BJ (cell line): ENCODE data around the gene MINAR1. TPM values are rescaled to one million over a fixed set of nuclear protein-coding genes. Genes with fewer than 3 reads are reported as not detected.

ENCODE experiments used
- CTCF ChIA-PET: fragments of 350-600 bp; formaldehyde crosslinking; extraction: SDS; loops from one replicate; lab custom pipeline; 2021; ENCODE audit warnings: antibody characterized with exemption, inconsistent platforms; lab: Yijun Ruan, JAX
- POLR2A ChIA-PET: fragments of 300-600 bp; sonication (Branson Sonifier 250); formaldehyde crosslinking; extraction: SDS; loops from one replicate; lab custom pipeline; 2021; ENCODE audit warnings: antibody characterized with exemption; lab: Charles Lee
- DNase-seq: peaks from one replicate; pipeline ENCODE4 v3.0.0-alpha.2; 2011; ENCODE audit warnings: low read depth
- H3K27me3 ChIP-seq: 2 replicates; pipeline ENCODE4 v1.6.0; 2011; ENCODE audit warnings: low read length; ENCODE audit not compliant: control insufficient read depth, insufficient read depth
- H3K36me3 ChIP-seq: 2 replicates; pipeline ENCODE4 v1.5.1; 2011; ENCODE audit warnings: low read length; ENCODE audit not compliant: control insufficient read depth, insufficient read depth
- H3K4me3 ChIP-seq: 2 replicates; pipeline ENCODE4 v1.5.1; 2011; ENCODE audit warnings: low read depth, mild to moderate bottlenecking, control low read depth, low read length
- polyA plus RNA-seq: library from polyadenylated mRNA; depleted of rRNA; stranded (reverse); fragments of >200 nt; gene quantifications from 2 replicates; pipeline ENCODE4 v1.2.3, GENCODE V29; 2011; rRNA removed
- TF ChIP-seq, protein P1 (sequence below): IDR thresholded peaks from 2 replicates; pipeline ENCODE4 v1.5.1; 2011; ENCODE audit warnings: low read depth, mild to moderate bottlenecking, control low read depth, inconsistent platforms, low read length, moderate library complexity; ENCODE audit not compliant: insufficient read depth

MINAR1 gene
- polyA plus RNA-seq, 1 experiment: 0.37 TPM

DNA sequence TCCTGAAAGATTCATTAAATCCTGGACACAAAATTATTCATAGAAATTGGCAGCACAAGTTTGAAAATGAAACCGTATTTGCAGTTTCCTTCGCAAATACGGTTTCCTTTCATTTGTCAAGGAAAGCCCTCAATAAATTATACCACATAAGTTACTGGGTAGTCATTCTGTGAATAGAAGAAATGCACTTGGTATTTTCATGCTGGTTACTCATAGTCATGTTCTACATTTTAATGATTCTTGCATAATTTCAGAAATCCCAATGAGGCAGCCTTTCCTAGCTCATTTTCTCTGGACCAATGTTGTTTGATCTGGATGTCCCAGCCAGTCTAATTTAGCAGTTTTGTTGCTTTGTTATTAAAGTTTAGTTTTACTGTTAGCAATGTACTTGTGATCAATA is 43.2 kb downstream of the MINAR1 start:
- CTCF ChIA-PET: no interaction called here
- H3K36me3 ChIP-seq: no peaks in the 10 kb centered on the region
- TF ChIP-seq, protein P1, sequence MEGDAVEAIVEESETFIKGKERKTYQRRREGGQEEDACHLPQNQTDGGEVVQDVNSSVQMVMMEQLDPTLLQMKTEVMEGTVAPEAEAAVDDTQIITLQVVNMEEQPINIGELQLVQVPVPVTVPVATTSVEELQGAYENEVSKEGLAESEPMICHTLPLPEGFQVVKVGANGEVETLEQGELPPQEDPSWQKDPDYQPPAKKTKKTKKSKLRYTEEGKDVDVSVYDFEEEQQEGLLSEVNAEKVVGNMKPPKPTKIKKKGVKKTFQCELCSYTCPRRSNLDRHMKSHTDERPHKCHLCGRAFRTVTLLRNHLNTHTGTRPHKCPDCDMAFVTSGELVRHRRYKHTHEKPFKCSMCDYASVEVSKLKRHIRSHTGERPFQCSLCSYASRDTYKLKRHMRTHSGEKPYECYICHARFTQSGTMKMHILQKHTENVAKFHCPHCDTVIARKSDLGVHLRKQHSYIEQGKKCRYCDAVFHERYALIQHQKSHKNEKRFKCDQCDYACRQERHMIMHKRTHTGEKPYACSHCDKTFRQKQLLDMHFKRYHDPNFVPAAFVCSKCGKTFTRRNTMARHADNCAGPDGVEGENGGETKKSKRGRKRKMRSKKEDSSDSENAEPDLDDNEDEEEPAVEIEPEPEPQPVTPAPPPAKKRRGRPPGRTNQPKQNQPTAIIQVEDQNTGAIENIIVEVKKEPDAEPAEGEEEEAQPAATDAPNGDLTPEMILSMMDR: no peak
- peak; percentile 6 for DNase-seq
- POLR2A ChIA-PET: no interaction called here
- H3K27me3 ChIP-seq: no peaks in the 10 kb centered on the region
- no peak overlapping the region for H3K4me3 ChIP-seq

DNA sequence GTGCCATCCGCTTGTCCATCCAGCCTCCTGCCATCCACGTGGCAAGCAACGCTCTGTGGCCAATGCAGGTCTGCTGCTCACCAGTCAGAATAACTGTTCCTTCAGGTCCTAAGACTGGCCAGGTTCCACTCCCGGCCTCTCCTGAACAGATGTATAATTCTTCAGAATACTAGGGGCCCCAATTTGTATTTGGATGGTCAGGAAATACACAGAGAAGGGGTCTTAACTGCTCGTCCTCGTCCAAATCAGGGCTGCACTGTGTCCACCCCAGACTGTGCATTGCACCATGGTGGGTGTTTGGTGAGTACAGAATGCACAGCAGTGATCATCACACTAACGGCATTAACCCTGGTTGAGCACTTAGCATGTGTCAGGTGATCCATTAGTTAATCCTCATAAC is 46.0 kb downstream of the MINAR1 start:
- Histone ChIP-seq H3K4me3 (no peak overlapping the region), H3K27me3 (no peaks in the 10 kb centered on the region), H3K36me3 (no peaks in the 10 kb centered on the region)
- POLR2A ChIA-PET: no interaction called here
- DNase-seq: no peak
- TF ChIP-seq, protein P1: no peak
- CTCF ChIA-PET: interaction anchor here (0.6 kb wide), 1 partner anchor 67 kb away, joined by 4 read pairs; no protein-coding TSS in a partner anchor

DNA sequence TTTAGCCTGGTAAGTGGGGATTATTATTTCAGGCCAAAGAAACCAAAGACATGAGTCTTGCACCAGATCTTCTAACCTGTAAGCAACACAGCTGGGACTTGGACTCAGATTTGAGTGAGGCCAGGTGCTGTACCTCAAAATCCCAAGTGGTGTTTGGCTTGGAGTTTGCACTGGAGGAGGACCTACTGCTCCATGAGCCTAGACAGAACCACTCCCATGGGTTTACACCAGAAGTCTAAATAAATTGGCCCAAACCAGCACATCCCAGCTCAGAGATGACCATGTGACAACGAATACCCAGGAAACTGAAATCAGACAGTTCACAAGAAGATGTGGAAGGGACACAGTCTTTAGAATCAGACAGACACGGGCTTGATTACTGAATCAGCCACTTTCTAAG is 47.5 kb downstream of the MINAR1 start:
- ChIA-PET POLR2A (no interaction called here), CTCF (interaction anchor here (1.1 kb wide), 1 partner anchor 140 kb away, joined by 3 read pairs; no protein-coding TSS in a partner anchor)
- no peaks in the 10 kb centered on the region for H3K27me3 ChIP-seq
- TF ChIP-seq, protein P1: no peak
- H3K4me3 ChIP-seq: no peak overlapping the region
- no peaks in the 10 kb centered on the region for H3K36me3 ChIP-seq
- DNase-seq: no peak

DNA sequence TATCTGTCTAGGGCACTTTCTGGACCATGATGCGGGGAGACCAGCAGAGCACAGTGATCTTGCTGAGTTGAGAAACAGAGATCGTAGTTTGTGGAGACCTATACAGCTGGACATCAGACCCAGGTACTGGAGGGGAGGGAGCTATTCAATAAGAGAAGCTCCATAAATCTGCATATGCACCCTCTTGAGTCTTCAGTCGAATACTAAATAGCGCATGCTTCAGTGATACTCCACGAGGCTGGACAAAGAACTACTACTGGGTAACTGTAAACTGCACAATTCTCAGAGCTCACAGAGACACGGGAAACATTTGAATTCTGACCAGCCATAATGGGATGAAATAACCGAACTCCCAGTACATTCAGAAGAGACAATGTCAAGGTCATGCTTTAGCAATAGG is 49.7 kb downstream of the MINAR1 start:
- H3K27me3 ChIP-seq: no peaks in the 10 kb centered on the region
- no peaks in the 10 kb centered on the region for H3K36me3 ChIP-seq
- no peak overlapping the region for H3K4me3 ChIP-seq
- POLR2A ChIA-PET: no interaction called here
- TF ChIP-seq, protein P1: no peak
- CTCF ChIA-PET: no interaction called here
- DNase-seq: no peak

Other genes starting within 250 kb of the MINAR1 start
- not detected in 2 replicates for gene ANKRD34C, start 149.6 kb upstream of the MINAR1 start, polyA plus RNA-seq
- gene TMED3, start 121.2 kb upstream of the MINAR1 start, polyA plus RNA-seq: 329 and 366 TPM in 2 replicates